IPS-18a (cell line): Measurements from ENCODE around the gene OR52N2.

Experiments used
- H3K27ac ChIP-seq: one replicate; pipeline ENCODE4 v1.5.1; 2013; ENCODE audit warnings: low read length
- H3K27me3 ChIP-seq: one replicate; pipeline ENCODE4 v1.6.1; 2013; ENCODE audit warnings: mild to moderate bottlenecking, low read length; ENCODE audit not compliant: control insufficient read depth, insufficient read depth
- H3K36me3 ChIP-seq: one replicate; pipeline ENCODE4 v1.6.1; 2013; ENCODE audit warnings: low read depth, low read length; ENCODE audit not compliant: control insufficient read depth
- H3K4me1 ChIP-seq: one replicate; pipeline ENCODE4 v1.6.1; 2013; ENCODE audit warnings: low read depth, low read length; ENCODE audit not compliant: control insufficient read depth
- H3K4me3 ChIP-seq: one replicate; pipeline ENCODE4 v1.5.1; 2013; ENCODE audit warnings: low read length
- H3K9ac ChIP-seq: one replicate; pipeline ENCODE4 v1.6.1; 2013; ENCODE audit warnings: mild to moderate bottlenecking, low read length, moderate library complexity
- H3K9me3 ChIP-seq: one replicate; pipeline ENCODE4 v1.6.1; 2013; ENCODE audit warnings: low read depth, low read length; ENCODE audit not compliant: control insufficient read depth

OR52N2 gene

GRCh38 chr11:5831196-5831829 lies 22.6 kb downstream of the OR52N2 start:
- H3K9ac ChIP-seq: no peak overlapping the region
- H3K9me3 ChIP-seq: no peaks in the 10 kb centered on the region
- H3K36me3 ChIP-seq: no peaks in the 10 kb centered on the region
- H3K27ac ChIP-seq: no peak overlapping the region
- no peaks in the 10 kb centered on the region for H3K4me1 ChIP-seq
- H3K27me3 ChIP-seq: no peaks in the 10 kb centered on the region
- no peak overlapping the region for H3K4me3 ChIP-seq

GRCh38 chr11:5833446-5833845 lies 24.7 kb downstream of the OR52N2 start:
- H3K4me1 ChIP-seq: no peaks in the 10 kb centered on the region
- H3K4me3 ChIP-seq: no peak overlapping the region
- no peak overlapping the region for H3K9ac ChIP-seq
- no peaks in the 10 kb centered on the region for H3K36me3 ChIP-seq
- no peaks in the 10 kb centered on the region for H3K9me3 ChIP-seq
- H3K27ac ChIP-seq: no peak overlapping the region
- H3K27me3 ChIP-seq: no peaks in the 10 kb centered on the region

- H3K36me3 ChIP-seq: no peaks in the 10 kb centered on the region
- no peaks in the 10 kb centered on the region for H3K4me1 ChIP-seq
- no peak overlapping the region for H3K9ac ChIP-seq
- H3K27me3 ChIP-seq: no peaks in the 10 kb centered on the region
- H3K27ac ChIP-seq: no peak overlapping the region
- no peaks in the 10 kb centered on the region for H3K9me3 ChIP-seq
- H3K4me3 ChIP-seq: no peak overlapping the region
Observed at GRCh38 chr11:5837695-5838094, 29.0 kb downstream of the OR52N2 start.

GRCh38 chr11:5841797-5842196 lies 33.1 kb downstream of the OR52N2 start, which contains the start of gene OR52E6:
Gene OR52E6, minus strand, starts transcription at chr11:5841897. Its CDS starts 0 bp downstream, at chr11:5841897.
- Histone ChIP-seq H3K4me3 (no peak within 1 kb of the TSS), H3K9ac (no peak within 1 kb of the TSS), H3K4me1 (no peaks in the 10 kb centered on the region), H3K27me3 (no peaks in the 10 kb centered on the region), H3K9me3 (no peaks in the 10 kb centered on the region), H3K36me3 (no peaks in the 10 kb centered on the region), H3K27ac (no peak within 1 kb of the TSS)

GRCh38 chr11:5846701-5847100 lies 38.0 kb downstream of the OR52N2 start:
- H3K27me3 ChIP-seq: no peaks in the 10 kb centered on the region
- H3K4me1 ChIP-seq: no peaks in the 10 kb centered on the region
- H3K36me3 ChIP-seq: no peaks in the 10 kb centered on the region
- no peak overlapping the region for H3K9ac ChIP-seq
- no peak overlapping the region for H3K4me3 ChIP-seq
- no peaks in the 10 kb centered on the region for H3K9me3 ChIP-seq
- no peak overlapping the region for H3K27ac ChIP-seq

- no peak overlapping the region for H3K9ac ChIP-seq
- H3K4me3 ChIP-seq: no peak overlapping the region
- H3K36me3 ChIP-seq: no peaks in the 10 kb centered on the region
- H3K4me1 ChIP-seq: no peaks in the 10 kb centered on the region
- H3K27me3 ChIP-seq: no peaks in the 10 kb centered on the region
- H3K27ac ChIP-seq: no peak overlapping the region
- H3K9me3 ChIP-seq: no peaks in the 10 kb centered on the region
Observed at GRCh38 chr11:5847711-5848110, 39.0 kb downstream of the OR52N2 start.

- Histone ChIP-seq H3K36me3 (no peaks in the 10 kb centered on the region), H3K27me3 (no peaks in the 10 kb centered on the region), H3K4me3 (no peak overlapping the region), H3K9me3 (peaks cover 5% of the 10 kb centered on the region), H3K4me1 (no peaks in the 10 kb centered on the region), H3K9ac (no peak overlapping the region), H3K27ac (no peak overlapping the region)
Observed at GRCh38 chr11:5851002-5851401, 42.3 kb downstream of the OR52N2 start.

- H3K36me3 ChIP-seq: no peaks in the 10 kb centered on the region
- H3K4me1 ChIP-seq: no peaks in the 10 kb centered on the region
- no peak within 1 kb of the TSS for H3K4me3 ChIP-seq
- H3K9ac ChIP-seq: no peak within 1 kb of the TSS
- no peak within 1 kb of the TSS for H3K27ac ChIP-seq
- no peaks in the 10 kb centered on the region for H3K27me3 ChIP-seq
- H3K9me3 ChIP-seq: peaks cover 5% of the 10 kb centered on the region
Observed at GRCh38 chr11:5857590-5857989, 48.9 kb downstream of the OR52N2 start, which contains the start of gene OR52E8. Gene OR52E8, minus strand, starts transcription at chr11:5857690. Its CDS starts 0 bp downstream, at chr11:5857690.

- H3K36me3 ChIP-seq: no peaks in the 10 kb centered on the region
- no peak overlapping the region for H3K27ac ChIP-seq
- H3K4me1 ChIP-seq: no peaks in the 10 kb centered on the region
- no peaks in the 10 kb centered on the region for H3K9me3 ChIP-seq
- no peak overlapping the region for H3K4me3 ChIP-seq
- no peaks in the 10 kb centered on the region for H3K27me3 ChIP-seq
- no peak overlapping the region for H3K9ac ChIP-seq
Observed at GRCh38 chr11:5865826-5866225, 57.1 kb downstream of the OR52N2 start.
